ENCODE measurements around the gene AP1G2.

AP1G2 gene

DNA sequence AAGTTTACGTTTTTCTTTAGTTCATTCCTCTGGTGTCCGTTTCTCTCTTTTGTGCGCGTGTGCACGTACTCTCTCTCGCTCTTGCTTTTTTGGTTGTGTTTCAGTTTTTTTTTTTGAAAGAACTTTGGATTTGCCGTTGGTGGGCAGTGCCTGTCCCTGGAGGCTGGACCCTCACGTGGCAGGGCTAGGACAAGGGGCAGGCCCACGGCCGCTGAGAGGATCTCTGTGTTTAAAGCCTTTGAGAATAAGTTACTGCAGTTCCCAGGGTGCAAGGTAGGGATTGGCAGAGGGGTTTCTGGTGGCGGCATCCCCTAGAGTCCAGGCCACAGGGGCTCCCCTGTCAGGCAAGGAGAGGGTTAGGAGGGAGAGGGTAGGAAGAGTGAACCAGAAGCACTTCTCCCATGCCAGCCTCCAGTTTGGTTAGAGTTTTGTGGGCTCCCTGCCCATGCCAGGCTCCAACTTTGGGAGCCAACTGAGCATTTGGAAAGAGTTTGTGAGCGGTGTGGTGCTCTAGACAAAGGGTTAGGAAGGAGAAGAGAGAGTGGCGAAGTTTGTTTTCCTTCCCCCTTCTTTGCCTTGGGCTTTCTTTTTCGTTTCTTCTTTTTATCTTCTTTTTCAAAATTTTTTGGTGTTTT lies 46.6 kb downstream of the AP1G2 start:
- H3K36me3 Mint-ChIP-seq (ENCODE audit: insufficient read depth) = peaks cover 2% of the 10 kb centered on the region
- H3K9me3 Mint-ChIP-seq = no peaks in the 10 kb centered on the region
- H3K27me3 Mint-ChIP-seq = no peaks in the 10 kb centered on the region
- ATAC-seq (replicated peaks; ENCODE audit: extremely low read depth, poor library complexity, severe bottlenecking) (no peak), DNase-seq (ENCODE audit: low spot score in 2 of 2) (no peak)
- H3K4me3 Mint-ChIP-seq = no peak overlapping the region
- H3K27ac Mint-ChIP-seq (ENCODE audit: low read depth) = peak overlapping the region; percentile 19
- no peaks in the 10 kb centered on the region for H3K4me1 Mint-ChIP-seq

DNA sequence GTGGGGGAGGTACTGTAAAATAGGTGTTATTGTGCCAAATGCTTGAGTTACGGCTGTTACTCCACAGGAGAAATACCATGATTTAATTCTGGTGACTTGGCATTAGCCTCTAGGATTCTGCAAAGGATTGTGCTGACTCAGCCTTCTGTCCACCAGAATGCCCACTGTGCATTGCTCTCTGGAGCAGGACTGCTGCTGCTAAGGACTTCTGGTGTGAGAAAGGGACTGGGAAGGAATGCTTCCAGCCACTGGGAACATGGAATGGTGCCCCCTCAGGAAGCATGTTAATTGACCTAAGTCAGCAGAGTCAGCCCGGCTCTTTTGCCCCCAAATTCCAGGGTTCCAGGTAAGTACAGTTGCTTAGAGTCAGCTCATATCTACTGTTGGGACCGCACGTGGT lies 48.9 kb downstream of the AP1G2 start:
- Mint-ChIP-seq H3K27ac (ENCODE audit: low read depth) (no peak overlapping the region), H3K36me3 (ENCODE audit: insufficient read depth) (peaks cover 5% of the 10 kb centered on the region), H3K4me1 (peaks cover 2% of the 10 kb centered on the region), H3K9me3 (no peaks in the 10 kb centered on the region), H3K27me3 (no peaks in the 10 kb centered on the region), H3K4me3 (no peak overlapping the region)
- ATAC-seq (replicated peaks; ENCODE audit: extremely low read depth, poor library complexity, severe bottlenecking) (no peak), DNase-seq (ENCODE audit: low spot score in 2 of 2) (no peak)

DNA sequence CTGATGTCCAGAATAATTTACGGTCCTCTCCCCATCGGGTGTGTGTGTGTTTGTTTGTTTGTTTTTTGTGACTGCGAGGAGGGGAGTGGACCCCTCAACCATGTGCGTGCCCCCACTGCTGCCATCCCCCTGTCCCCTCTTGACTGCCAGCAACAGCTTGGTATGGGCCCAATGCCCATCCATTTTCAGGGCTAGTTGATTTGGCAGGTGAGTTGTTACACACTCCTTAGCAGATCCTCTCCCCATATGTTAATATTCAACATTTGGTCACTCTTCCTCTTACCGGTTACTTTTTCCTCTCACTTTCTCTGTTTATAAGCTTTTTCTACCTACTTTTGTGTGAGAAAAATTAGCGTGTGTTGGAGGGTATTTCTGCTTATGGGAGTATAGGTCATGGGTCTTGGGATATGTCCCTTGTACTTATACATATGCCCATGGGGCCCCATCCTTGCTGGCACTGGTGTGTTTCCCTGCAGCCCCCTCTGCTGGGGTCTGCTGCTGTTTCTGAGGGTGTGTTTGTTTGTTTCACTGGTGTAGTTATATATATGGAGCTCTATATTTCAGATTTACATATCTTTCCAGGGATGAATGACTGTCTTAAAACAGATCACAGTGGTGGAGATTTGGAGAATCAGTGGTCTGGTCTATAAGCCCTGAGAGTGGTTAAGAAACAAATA lies 49.8 kb downstream of the AP1G2 start:
- Mint-ChIP-seq H3K36me3 (ENCODE audit: insufficient read depth) (peaks cover 5% of the 10 kb centered on the region), H3K27ac (ENCODE audit: low read depth) (no peak overlapping the region), H3K4me3 (no peak overlapping the region), H3K9me3 (no peaks in the 10 kb centered on the region), H3K4me1 (peaks cover 8% of the 10 kb centered on the region), H3K27me3 (no peaks in the 10 kb centered on the region)
- DNase-seq (ENCODE audit: low spot score in 2 of 2) (no peak), ATAC-seq (replicated peaks; ENCODE audit: extremely low read depth, poor library complexity, severe bottlenecking) (no peak)

DNA sequence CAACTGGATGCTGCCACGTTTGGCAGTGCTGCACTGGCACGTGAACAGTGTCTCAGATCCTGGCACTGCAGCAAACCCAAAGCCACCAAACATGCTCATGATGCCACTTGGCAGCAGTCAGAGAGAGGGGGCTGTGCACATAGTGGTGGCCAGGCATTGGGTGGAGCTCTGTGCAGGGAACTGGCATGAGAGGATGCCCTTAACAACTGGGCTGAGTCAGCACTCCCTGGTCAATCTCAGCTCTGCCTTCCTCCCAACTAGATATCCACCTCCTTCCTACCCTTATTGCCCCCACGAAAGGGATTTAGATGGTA lies 53.0 kb downstream of the AP1G2 start:
- Mint-ChIP-seq H3K9me3 (no peaks in the 10 kb centered on the region), H3K27me3 (no peaks in the 10 kb centered on the region), H3K4me1 (peaks cover 13% of the 10 kb centered on the region), H3K36me3 (ENCODE audit: insufficient read depth) (peaks cover 3% of the 10 kb centered on the region), H3K27ac (ENCODE audit: low read depth) (no peak overlapping the region), H3K4me3 (no peak overlapping the region)
- ATAC-seq (replicated peaks; ENCODE audit: extremely low read depth, poor library complexity, severe bottlenecking) = no peak
- DNase-seq (ENCODE audit: low spot score in 2 of 2) = no peak

DNA sequence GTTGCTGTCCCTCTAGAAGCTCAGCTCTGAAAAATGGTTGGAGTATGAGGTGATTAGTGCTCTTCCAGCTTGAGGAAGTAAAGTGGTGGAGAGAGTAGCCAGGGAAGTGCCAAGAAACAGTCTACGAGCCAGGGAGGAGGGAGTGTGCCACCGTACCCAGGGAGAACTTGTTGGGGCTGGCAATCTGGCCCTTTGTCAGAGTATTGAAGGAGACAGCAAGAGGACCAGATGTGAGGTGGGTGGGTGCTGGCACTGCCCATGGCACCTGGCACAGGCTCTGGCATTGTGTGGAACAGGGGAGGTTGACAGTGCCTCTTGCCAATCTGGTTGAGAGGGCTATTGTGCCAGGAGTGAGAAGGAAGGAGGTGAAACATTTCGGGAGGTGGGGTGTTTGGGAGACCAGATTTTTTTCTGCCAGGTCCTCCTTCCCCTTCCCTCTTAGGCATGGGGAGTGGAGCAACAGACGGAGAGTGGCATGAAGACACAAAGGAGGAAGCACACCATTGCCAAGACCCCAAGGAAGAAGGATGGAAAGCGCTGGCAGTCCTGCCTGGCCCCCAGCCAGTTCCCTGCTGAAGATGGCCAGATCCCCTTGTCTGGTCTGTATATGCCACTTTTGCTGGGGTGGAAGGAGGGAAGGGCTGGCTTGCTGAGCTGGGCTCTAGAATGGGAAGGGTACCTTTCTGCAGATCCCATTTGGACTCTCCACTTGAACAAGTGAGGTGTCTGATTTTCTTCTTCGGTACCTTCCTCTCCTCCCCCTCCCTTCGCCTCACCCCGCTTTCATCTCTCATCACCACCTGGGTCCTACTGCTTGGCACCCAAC lies 53.6 kb downstream of the AP1G2 start:
- peaks cover 13% of the 10 kb centered on the region for H3K4me1 Mint-ChIP-seq
- no peaks in the 10 kb centered on the region for H3K9me3 Mint-ChIP-seq
- H3K36me3 Mint-ChIP-seq (ENCODE audit: insufficient read depth) = peaks cover 3% of the 10 kb centered on the region
- H3K4me3 Mint-ChIP-seq = no peak overlapping the region
- no peaks in the 10 kb centered on the region for H3K27me3 Mint-ChIP-seq
- no peak overlapping the region for H3K27ac Mint-ChIP-seq (ENCODE audit: low read depth)
- ATAC-seq (replicated peaks; ENCODE audit: extremely low read depth, poor library complexity, severe bottlenecking) = no peak
- no peak for DNase-seq (ENCODE audit: low spot score in 2 of 2)

DNA sequence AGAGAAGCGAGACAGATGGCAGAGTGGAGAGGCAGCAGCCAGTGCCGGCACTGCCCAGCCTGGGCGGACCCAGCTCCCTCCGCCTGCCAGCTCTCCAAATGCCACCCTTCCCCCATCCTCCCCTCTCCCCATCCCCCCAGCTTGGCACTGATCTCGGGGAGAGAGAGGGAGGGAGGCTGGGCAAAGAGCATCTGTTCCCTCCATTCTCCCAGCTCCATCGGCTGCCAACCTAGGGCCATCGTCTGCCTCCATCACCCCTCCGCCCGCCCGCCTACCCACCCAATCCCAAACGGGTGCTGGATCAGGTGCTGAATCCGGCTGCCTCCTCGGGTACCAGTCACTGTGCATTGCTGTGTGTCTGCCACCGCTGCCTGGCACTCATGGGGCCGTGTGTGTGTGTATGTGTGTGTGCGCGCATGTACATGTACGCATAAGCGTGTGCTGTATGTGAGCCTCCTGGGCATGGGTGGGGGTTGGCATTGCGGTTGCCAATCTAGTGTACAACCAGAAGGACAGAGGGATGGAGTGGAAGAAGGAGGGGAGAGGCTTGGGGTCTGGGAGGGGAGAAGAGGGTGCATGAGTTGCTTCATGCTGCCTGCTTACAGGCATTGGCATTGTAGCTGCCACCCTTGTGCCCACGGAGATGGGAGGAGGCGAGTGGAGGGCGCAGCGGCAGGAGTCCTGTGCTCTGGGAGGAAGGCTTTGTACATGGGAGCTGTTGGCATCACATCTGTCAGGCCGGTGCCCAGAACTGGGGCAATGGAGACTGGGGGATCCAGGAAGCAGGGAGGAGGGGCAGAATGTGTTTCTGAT lies 54.4 kb downstream of the AP1G2 start:
- Mint-ChIP-seq H3K4me1 (peaks cover 13% of the 10 kb centered on the region), H3K36me3 (ENCODE audit: insufficient read depth) (peaks cover 3% of the 10 kb centered on the region), H3K9me3 (no peaks in the 10 kb centered on the region), H3K27ac (ENCODE audit: low read depth) (no peak overlapping the region), H3K27me3 (no peaks in the 10 kb centered on the region), H3K4me3 (no peak overlapping the region)
- ATAC-seq (replicated peaks; ENCODE audit: extremely low read depth, poor library complexity, severe bottlenecking) = no peak
- no peak for DNase-seq (ENCODE audit: low spot score in 2 of 2)

DNA sequence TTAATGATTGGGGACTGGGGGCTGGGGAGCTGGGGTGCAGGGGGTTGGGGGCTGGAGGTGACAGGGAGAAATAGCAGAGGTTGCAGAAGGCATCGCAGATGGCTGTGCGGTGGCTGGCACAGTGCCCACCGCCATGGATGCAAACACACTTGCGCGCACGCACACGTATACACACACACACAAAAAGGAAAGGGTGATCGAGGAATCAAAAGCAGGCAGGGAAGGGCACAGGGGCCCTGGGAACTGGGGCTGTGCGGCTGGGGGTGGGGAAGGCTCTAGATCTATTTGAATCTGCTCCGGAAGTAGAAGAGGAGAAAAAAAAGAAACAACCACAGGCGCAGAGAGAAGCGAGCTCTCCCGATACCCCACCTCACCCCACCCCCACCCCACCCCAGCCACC lies 55.4 kb downstream of the AP1G2 start:
- Mint-ChIP-seq H3K4me1 (peaks cover 13% of the 10 kb centered on the region), H3K36me3 (ENCODE audit: insufficient read depth) (peaks cover 3% of the 10 kb centered on the region), H3K4me3 (peak overlapping the region; percentile 19), H3K9me3 (no peaks in the 10 kb centered on the region), H3K27me3 (no peaks in the 10 kb centered on the region), H3K27ac (ENCODE audit: low read depth) (no peak overlapping the region)
- DNase-seq (ENCODE audit: low spot score in 2 of 2) = no peak
- no peak for ATAC-seq (replicated peaks; ENCODE audit: extremely low read depth, poor library complexity, severe bottlenecking)

All from central memory CD8-positive, alpha-beta T cell (primary cell).